ENCODE measurements around the gene ZNF654.

Gene ZNF654

GRCh38 chr3:88149101-88149508 is 90.0 kb downstream of the ZNF654 start:
- TF ChIP-seq, protein P1, sequence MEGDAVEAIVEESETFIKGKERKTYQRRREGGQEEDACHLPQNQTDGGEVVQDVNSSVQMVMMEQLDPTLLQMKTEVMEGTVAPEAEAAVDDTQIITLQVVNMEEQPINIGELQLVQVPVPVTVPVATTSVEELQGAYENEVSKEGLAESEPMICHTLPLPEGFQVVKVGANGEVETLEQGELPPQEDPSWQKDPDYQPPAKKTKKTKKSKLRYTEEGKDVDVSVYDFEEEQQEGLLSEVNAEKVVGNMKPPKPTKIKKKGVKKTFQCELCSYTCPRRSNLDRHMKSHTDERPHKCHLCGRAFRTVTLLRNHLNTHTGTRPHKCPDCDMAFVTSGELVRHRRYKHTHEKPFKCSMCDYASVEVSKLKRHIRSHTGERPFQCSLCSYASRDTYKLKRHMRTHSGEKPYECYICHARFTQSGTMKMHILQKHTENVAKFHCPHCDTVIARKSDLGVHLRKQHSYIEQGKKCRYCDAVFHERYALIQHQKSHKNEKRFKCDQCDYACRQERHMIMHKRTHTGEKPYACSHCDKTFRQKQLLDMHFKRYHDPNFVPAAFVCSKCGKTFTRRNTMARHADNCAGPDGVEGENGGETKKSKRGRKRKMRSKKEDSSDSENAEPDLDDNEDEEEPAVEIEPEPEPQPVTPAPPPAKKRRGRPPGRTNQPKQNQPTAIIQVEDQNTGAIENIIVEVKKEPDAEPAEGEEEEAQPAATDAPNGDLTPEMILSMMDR (IDR thresholded peaks at IDR 0.05; ENCODE audit: insufficient read depth, low read depth, low read length, missing control alignments), result no peak
- peak overlapping the region; percentile 92 for H3K4me3 ChIP-seq (ENCODE audit: low read length)
- peak; percentile 45 for DNase-seq (ENCODE audit: low read depth)

DNA sequence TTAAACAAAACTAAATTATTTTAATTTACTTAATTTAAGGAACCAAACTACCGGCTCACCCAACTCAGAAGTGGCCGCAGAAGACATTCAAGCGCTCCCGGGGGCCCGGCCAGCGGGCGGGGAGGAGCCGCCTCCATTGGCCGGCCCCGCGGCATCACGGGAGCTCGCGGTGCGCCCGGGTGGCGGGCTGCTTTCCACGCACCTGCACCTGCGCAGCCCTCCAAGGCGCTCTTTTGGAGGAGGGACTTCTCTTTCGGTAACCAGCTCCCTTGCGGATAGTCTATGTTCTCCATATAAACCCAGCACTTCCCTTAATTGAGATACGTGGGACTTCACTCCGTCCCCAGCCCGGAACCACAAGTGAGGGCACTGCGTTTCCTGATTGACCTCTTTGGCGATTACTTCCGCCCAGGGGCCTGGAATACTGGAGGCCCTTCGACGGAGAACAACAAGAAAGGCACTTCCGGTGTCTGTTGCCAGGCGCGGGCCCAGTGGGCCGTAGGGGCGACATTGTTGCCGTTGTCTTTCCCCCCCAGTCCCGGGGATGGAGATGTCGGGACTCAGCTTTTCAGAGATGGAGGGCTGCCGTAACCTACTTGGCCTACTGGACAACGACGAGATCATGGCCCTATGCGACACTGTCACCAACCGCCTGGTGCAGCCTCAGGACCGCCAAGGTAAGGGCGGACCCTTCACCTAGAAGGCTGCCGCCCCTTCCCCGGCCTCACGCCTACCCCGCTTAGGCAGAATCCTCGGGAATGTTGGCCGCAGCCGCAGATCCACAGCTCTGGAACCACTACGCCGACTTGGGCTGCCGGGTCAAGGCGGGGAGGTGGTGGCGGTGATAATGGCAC is 90.7 kb downstream of the ZNF654 start, which contains the start of gene C3orf38:
Gene C3orf38, plus strand, starts transcription at position 451 of the 854 bp plus-strand sequence. Its CDS starts 94 bp downstream, at position 545.
- H3K4me3 ChIP-seq (ENCODE audit: low read length), result peak within 1 kb of the TSS; percentile 92
- TF ChIP-seq, protein P1 (IDR thresholded peaks at IDR 0.05; ENCODE audit: insufficient read depth, low read depth, low read length, missing control alignments), result peak; percentile 3
- peak; percentile 86 for DNase-seq (ENCODE audit: low read depth)

DNA sequence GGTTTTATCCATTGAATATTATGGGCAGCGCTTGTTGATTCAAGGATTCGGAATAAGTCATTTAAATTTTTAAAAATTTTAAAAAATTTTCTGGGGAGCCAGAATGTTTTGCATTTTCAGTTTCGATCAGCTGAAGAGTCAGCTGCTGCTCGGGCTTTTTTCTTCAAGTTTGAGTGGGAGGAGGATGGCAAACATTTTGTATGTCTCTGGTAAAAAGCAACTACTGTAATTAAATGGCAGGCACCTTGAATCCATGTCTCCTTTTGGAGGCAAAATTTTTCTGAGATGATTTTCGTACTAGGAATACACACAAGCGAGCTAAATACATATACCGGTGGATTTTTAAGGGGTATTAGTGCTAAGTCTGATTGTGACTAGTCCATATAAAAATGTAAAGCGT is 91.3 kb downstream of the ZNF654 start:
- peak; percentile 24 for DNase-seq (ENCODE audit: low read depth)
- peak overlapping the region; percentile 92 for H3K4me3 ChIP-seq (ENCODE audit: low read length)
- TF ChIP-seq, protein P1 (IDR thresholded peaks at IDR 0.05; ENCODE audit: insufficient read depth, low read depth, low read length, missing control alignments), result no peak

DNA sequence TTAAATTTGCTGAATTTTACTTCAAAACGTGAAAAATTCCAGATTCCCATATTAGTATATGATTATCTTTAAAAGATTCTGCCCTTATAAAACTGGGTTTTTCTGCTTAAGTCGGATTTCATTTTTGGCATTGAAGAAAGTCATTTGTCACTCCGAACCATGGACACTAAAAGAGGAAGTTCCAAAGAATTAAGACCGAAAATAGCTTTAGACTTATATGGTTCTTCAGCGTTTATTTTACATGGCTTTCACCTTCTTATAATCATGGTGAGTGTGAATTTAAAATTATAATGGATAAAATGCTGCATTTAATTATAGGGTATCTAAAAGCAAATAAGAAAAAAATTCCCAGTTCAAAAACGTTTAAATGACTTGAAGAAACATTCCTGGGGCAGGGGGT is 91.8 kb downstream of the ZNF654 start:
- TF ChIP-seq, protein P1 (IDR thresholded peaks at IDR 0.05; ENCODE audit: insufficient read depth, low read depth, low read length, missing control alignments), result no peak
- no peak for DNase-seq (ENCODE audit: low read depth)
- H3K4me3 ChIP-seq (ENCODE audit: low read length), result peak overlapping the region; percentile 92

- peak overlapping the region; percentile 92 for H3K4me3 ChIP-seq (ENCODE audit: low read length)
- TF ChIP-seq, protein P1 (IDR thresholded peaks at IDR 0.05; ENCODE audit: insufficient read depth, low read depth, low read length, missing control alignments), result no peak
- peak; percentile 16 for DNase-seq (ENCODE audit: low read depth)
Observed at GRCh38 chr3:88151358-88151757, 92.3 kb downstream of the ZNF654 start.

- no peak for DNase-seq (ENCODE audit: low read depth)
- H3K4me3 ChIP-seq (ENCODE audit: low read length), result no peak overlapping the region
- TF ChIP-seq, protein P1 (IDR thresholded peaks at IDR 0.05; ENCODE audit: insufficient read depth, low read depth, low read length, missing control alignments), result no peak
Observed at GRCh38 chr3:88152841-88153240, 93.8 kb downstream of the ZNF654 start.
